ENCODE measurements around the gene MUC12.

- no peak for TF ChIP-seq GATA2 (IDR thresholded peaks at IDR 0.05; ENCODE audit: low read depth, low read length)
- TF ChIP-seq GATA3 (IDR thresholded peaks at IDR 0.05; ENCODE audit: low read depth, low read length), result no peak
Measured at GRCh38 chr7:101012931-101013330, 43.6 kb downstream of the MUC12 start.
